Keratinocyte (primary cell): ENCODE data around the gene GPRIN2. TPM values are rescaled to one million over a fixed set of nuclear protein-coding genes. Genes with fewer than 3 reads are reported as not detected.
A peak's percentile ranks its signal among the peaks of the same experiment; 100 is the strongest.
"Not testable (repeated sequence)": the region's sequence is repeated elsewhere in the genome, so short reads cannot be mapped to it uniquely, and the experiment has no call there.

ENCODE experiments used
- DNase-seq: peaks from one replicate; pipeline ENCODE4 v3.0.0-alpha.2; 2011; ENCODE audit warnings: low read depth, missing footprints, low spot score
- FAIRE-seq: peaks from 2 replicates; lab custom pipeline; 2011; peaks lifted over from hg19 to GRCh38; lab: Jason Lieb, UNC
- H2AFZ ChIP-seq: 2 replicates; pipeline ENCODE4 v1.6.0; 2012; ENCODE audit warnings: low read length, control low read depth, inconsistent platforms; ENCODE audit not compliant: control insufficient read depth
- H3K27ac ChIP-seq: 2 replicates; pipeline ENCODE4 v1.5.1; 2011; ENCODE audit warnings: low read length; ENCODE audit not compliant: control insufficient read depth, insufficient read depth
- H3K27me3 ChIP-seq: 3 replicates; pipeline ENCODE4 v1.6.0; 2011; ENCODE audit warnings: low read length; ENCODE audit not compliant: control insufficient read depth, insufficient read depth; ENCODE audit errors: extremely low read depth
- H3K36me3 ChIP-seq, 2 experiments: 2 replicates in 1 of 2; 3 replicates in 1 of 2; pipeline ENCODE4 v1.5.1; 2011; ENCODE audit warnings: low read length in 2 of 2, mild to moderate bottlenecking in 1 of 2; ENCODE audit not compliant: control insufficient read depth in 2 of 2, insufficient read depth in 2 of 2; ENCODE audit errors: extremely low read depth in 1 of 2
- H3K4me1 ChIP-seq: 3 replicates; pipeline ENCODE4 v1.5.1; 2011; ENCODE audit warnings: low read length; ENCODE audit not compliant: control insufficient read depth, insufficient read depth; ENCODE audit errors: extremely low read depth
- H3K4me2 ChIP-seq: 3 replicates; pipeline ENCODE4 v1.6.0; 2011; ENCODE audit warnings: low read depth, low read length; ENCODE audit not compliant: control insufficient read depth, insufficient read depth; ENCODE audit errors: extremely low read depth
- H3K4me3 ChIP-seq, 3 experiments: fragments of 200-600 bp in 1 of 3; sonication (generic) in 1 of 3; 2 replicates in 2 of 3; 3 replicates in 1 of 3; pipeline ENCODE4 v1.5.1; 2011 to 2016; ENCODE audit warnings: low read length in 3 of 3, mild to moderate bottlenecking in 3 of 3, control low read depth in 2 of 3, inconsistent platforms in 1 of 3, low read depth in 1 of 3, mixed read lengths in 1 of 3, mixed run types in 1 of 3, moderate library complexity in 1 of 3; ENCODE audit not compliant: control insufficient read depth in 2 of 3, insufficient read depth in 2 of 3; ENCODE audit errors: extremely low read depth in 1 of 3
- H3K79me2 ChIP-seq: 2 replicates; pipeline ENCODE4 v1.6.0; 2012; ENCODE audit warnings: low read length; ENCODE audit not compliant: control insufficient read depth, insufficient read depth
- H3K9ac ChIP-seq: 3 replicates; pipeline ENCODE4 v1.6.0; 2011; ENCODE audit warnings: low read length; ENCODE audit not compliant: control insufficient read depth, insufficient read depth; ENCODE audit errors: extremely low read depth
- H3K9me1 ChIP-seq: 3 replicates; pipeline ENCODE4 v1.6.0; 2011; ENCODE audit warnings: low read length; ENCODE audit not compliant: control insufficient read depth, insufficient read depth; ENCODE audit errors: extremely low read depth
- H3K9me3 ChIP-seq: 2 replicates; pipeline ENCODE4 v1.5.1; 2012; ENCODE audit warnings: low read depth, low read length; ENCODE audit not compliant: control insufficient read depth
- H4K20me1 ChIP-seq: 3 replicates; pipeline ENCODE4 v1.6.0; 2011; ENCODE audit warnings: low read length; ENCODE audit not compliant: control insufficient read depth, insufficient read depth; ENCODE audit errors: extremely low read depth
- EZH2 ChIP-seq: IDR thresholded peaks from one replicate; pipeline ENCODE4 v1.6.1; 2012; ENCODE audit warnings: inconsistent platforms, mild to moderate bottlenecking, low read length, moderate library complexity
- dilution Hi-C: fragments of 300-500 bp; cut with MboI; formaldehyde crosslinking; loops from one replicate; pipeline ENCODE4 v1.7.0; 2020; ENCODE audit warnings: low sequenced_read_pairs; ENCODE audit not compliant: extremely low pct_ligation_motif_present
- polyA plus RNA-seq, 5 experiments: library from polyadenylated mRNA; depleted of rRNA in 3 of 5; stranded (reverse) in 3 of 5; stranded (forward) in 1 of 5; unstranded in 1 of 5; fragments of >200 nt; gene quantifications; 1 replicate in 1 of 5; 2 replicates in 3 of 5; 3 replicates in 1 of 5; pipeline versions ENCODE4 v1.2.1 to v1.2.3, GENCODE V29; 2011 to 2012; ENCODE audit warnings: missing spikeins in 2 of 5, low read depth in 1 of 5, low replicate concordance in 1 of 5
- TF ChIP-seq, protein P1 (sequence below), 3 experiments: IDR thresholded peaks in 1 of 3; conservative IDR thresholded peaks in 1 of 3; optimal IDR thresholded peaks in 1 of 3; 2 replicates in 2 of 3; 3 replicates in 1 of 3; pipeline versions ENCODE3 to v1.5.1; 2011; ENCODE audit warnings: low read length in 3 of 3, mild to moderate bottlenecking in 3 of 3, moderate library complexity in 2 of 3, control low read depth in 1 of 3, inconsistent platforms in 1 of 3; ENCODE audit not compliant: insufficient read depth in 2 of 3; ENCODE audit errors: extremely low read depth in 1 of 3

The GPRIN2 gene
- polyA plus RNA-seq, 1 donor (not counting 4 experiments of a cell fraction or from before 2014, with no cell fraction given), result 0.08 TPM

DNA sequence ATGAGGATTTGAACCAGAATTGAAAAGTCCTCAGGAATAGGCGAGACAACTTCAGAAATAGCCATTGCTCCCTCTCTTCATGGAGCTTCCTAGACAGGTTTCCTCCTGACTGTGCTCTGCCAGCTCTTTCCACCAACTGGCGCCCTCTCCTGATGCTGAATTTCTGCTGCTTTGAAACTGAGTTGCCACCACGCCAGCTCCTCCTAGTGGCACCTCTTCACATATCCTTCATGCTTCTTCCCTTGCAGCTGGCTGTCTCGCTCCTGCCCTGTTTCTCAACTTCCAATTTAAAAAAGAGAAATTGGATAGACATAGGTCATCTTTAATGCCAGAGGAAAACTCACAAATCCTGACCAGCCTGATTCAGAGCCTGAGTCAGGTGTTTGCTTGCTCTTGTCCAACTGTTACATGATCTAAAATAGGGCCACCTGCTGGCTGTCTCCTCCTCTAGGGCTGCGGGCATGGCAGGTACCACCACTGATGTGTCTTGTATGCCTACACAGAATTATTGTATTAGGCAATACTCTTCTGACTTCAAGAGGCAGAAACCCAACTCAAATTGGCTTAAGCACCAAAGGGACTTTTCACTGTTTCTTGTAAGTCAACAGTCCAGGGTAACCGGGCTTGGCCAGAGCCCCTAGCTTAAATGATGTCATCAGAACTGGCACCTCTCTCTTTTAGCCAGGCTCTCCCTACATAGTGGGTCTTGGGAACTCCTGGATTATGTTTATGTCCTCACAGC is 9.3 kb upstream of the GPRIN2 start:
- dilution Hi-C loops, H3K9ac ChIP-seq, H3K27me3 ChIP-seq, H3K4me3 ChIP-seq, H3K9me1 ChIP-seq, H3K36me3 ChIP-seq, H4K20me1 ChIP-seq, H3K9me3 ChIP-seq, H3K79me2 ChIP-seq, H3K27ac ChIP-seq, DNase-seq, H2AFZ ChIP-seq, H3K4me1 ChIP-seq: not testable (repeated sequence)
- FAIRE-seq, result peak; percentile 98
- H3K4me2 ChIP-seq, result peak overlapping the region; percentile 27
- TF ChIP-seq, protein P1, sequence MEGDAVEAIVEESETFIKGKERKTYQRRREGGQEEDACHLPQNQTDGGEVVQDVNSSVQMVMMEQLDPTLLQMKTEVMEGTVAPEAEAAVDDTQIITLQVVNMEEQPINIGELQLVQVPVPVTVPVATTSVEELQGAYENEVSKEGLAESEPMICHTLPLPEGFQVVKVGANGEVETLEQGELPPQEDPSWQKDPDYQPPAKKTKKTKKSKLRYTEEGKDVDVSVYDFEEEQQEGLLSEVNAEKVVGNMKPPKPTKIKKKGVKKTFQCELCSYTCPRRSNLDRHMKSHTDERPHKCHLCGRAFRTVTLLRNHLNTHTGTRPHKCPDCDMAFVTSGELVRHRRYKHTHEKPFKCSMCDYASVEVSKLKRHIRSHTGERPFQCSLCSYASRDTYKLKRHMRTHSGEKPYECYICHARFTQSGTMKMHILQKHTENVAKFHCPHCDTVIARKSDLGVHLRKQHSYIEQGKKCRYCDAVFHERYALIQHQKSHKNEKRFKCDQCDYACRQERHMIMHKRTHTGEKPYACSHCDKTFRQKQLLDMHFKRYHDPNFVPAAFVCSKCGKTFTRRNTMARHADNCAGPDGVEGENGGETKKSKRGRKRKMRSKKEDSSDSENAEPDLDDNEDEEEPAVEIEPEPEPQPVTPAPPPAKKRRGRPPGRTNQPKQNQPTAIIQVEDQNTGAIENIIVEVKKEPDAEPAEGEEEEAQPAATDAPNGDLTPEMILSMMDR (optimal IDR thresholded peaks at IDR 0.05 in 1 of 3, IDR thresholded peaks at IDR 0.05 in 1 of 3, conservative IDR thresholded peaks at IDR 0.05 in 1 of 3; ENCODE audit: extremely low read depth in 1 of 3, insufficient read depth in 2 of 3, low read length in 3 of 3), result peak; percentile 34 to 77 (median 74)

DNA sequence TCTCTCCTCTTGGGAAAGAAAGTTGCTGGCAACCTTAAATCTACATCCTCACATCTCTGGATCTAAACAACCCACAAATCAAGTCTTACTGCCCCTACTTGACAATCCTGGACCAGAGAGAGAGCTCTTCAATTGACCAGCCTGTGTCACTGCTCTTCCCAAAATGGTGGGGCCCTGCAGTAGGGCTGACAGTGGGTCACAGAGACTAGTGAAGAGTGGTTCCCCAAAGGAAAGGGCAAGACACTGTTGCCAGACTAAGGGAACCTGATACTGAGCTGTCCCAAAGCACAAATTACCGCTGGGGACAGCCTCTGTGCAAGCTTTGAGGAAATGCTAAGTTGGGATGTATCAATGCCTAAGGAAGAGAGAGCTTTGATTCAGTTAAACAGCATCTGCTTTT is 4.5 kb upstream of the GPRIN2 start:
- DNase-seq, result no peak
- Histone ChIP-seq H4K20me1 (peaks cover 4% of the 10 kb centered on the region), H2AFZ (no peak overlapping the region), H3K9me1 (no peaks in the 10 kb centered on the region), H3K9me3 (no peaks in the 10 kb centered on the region), H3K27me3 (peaks cover 49% of the 10 kb centered on the region), H3K4me1 (peaks cover 3% of the 10 kb centered on the region), H3K9ac (no peak overlapping the region), H3K27ac (no peak overlapping the region), H3K4me3 (no peak overlapping the region), H3K79me2 (no peaks in the 10 kb centered on the region), H3K4me2 (no peak overlapping the region), H3K36me3 (no peaks in the 10 kb centered on the region)
- FAIRE-seq, result no peak
- TF ChIP-seq, protein P1 (optimal IDR thresholded peaks at IDR 0.05 in 1 of 3, IDR thresholded peaks at IDR 0.05 in 1 of 3, conservative IDR thresholded peaks at IDR 0.05 in 1 of 3; ENCODE audit: extremely low read depth in 1 of 3, insufficient read depth in 2 of 3, low read length in 3 of 3), result no peak
- TF ChIP-seq EZH2, result no peak
- dilution Hi-C loops, result no loop called here
